CD1c-positive myeloid dendritic cell (primary cell): ENCODE data around the gene PNMA8A.

Experiments used
- DNase-seq: peaks from one replicate; pipeline ENCODE4 v3.0.0-alpha.2; 2016; ENCODE audit errors: extremely low spot score

Gene PNMA8A

GRCh38 chr19:46492841-46493235, 21.5 kb upstream of the PNMA8A start:
- no peak for DNase-seq

- DNase-seq, result no peak
Measured at GRCh38 chr19:46491975-46492682, 20.8 kb upstream of the PNMA8A start.

GRCh38 chr19:46490774-46491173, 19.4 kb upstream of the PNMA8A start:
- no peak for DNase-seq

GRCh38 chr19:46489445-46490272, 18.3 kb upstream of the PNMA8A start:
- DNase-seq, result peak; percentile 21

- no peak for DNase-seq
Measured at GRCh38 chr19:46488551-46488950, 17.2 kb upstream of the PNMA8A start.

- peak; percentile 80 for DNase-seq
Measured at GRCh38 chr19:46487802-46488445, 16.6 kb upstream of the PNMA8A start.

- DNase-seq, result no peak
Measured at GRCh38 chr19:46487178-46487801, 15.9 kb upstream of the PNMA8A start.

- DNase-seq, result no peak
Measured at GRCh38 chr19:46486358-46486757, 15.0 kb upstream of the PNMA8A start.

- DNase-seq, result no peak
Measured at GRCh38 chr19:46484656-46485055, 13.3 kb upstream of the PNMA8A start.

- DNase-seq, result no peak
Measured at GRCh38 chr19:46482631-46483030, 11.3 kb upstream of the PNMA8A start.

- peak; percentile 24 for DNase-seq
Measured at GRCh38 chr19:46481947-46482346, 10.6 kb upstream of the PNMA8A start.

- DNase-seq, result no peak
Measured at GRCh38 chr19:46481223-46481848, 10.0 kb upstream of the PNMA8A start.

GRCh38 chr19:46480415-46480814, 9.1 kb upstream of the PNMA8A start:
- DNase-seq, result no peak

GRCh38 chr19:46478356-46478986, 7.1 kb upstream of the PNMA8A start:
- DNase-seq, result peak; percentile 46

- DNase-seq, result no peak
Measured at GRCh38 chr19:46475986-46476385, 4.6 kb upstream of the PNMA8A start.

GRCh38 chr19:46474211-46474610, 2.8 kb upstream of the PNMA8A start:
- DNase-seq, result no peak

GRCh38 chr19:46472592-46472991, 1.2 kb upstream of the PNMA8A start:
- no peak for DNase-seq

- DNase-seq, result no peak
Measured at GRCh38 chr19:46471811-46472543, 614 bp upstream of the PNMA8A start.

- DNase-seq, result no peak
Measured at GRCh38 chr19:46470376-46470775, 987 bp downstream of the PNMA8A start.

GRCh38 chr19:46469541-46470185, 1.7 kb downstream of the PNMA8A start:
- no peak for DNase-seq
